Measurements from ENCODE around the gene SMYD3. TPM values are rescaled to one million over a fixed set of nuclear protein-coding genes. Genes with fewer than 3 reads are reported as not detected.

SMYD3 gene
- total and polyA plus RNA-seq, 2 donors (not counting 1 experiment from before 2014, with no cell fraction given), result 69.4 to 83.1 TPM

GRCh38 chr1:245771511-245772281, 735.4 kb downstream of the SMYD3 start:
- no peaks in the 10 kb centered on the region for H3K27me3 ChIP-seq (ENCODE audit: control insufficient read depth, insufficient read depth, low read length)
- H3K79me2 ChIP-seq (ENCODE audit: control insufficient read depth, insufficient read depth, low read length), result no peaks in the 10 kb centered on the region
- H3K9ac ChIP-seq (ENCODE audit: insufficient read depth, low read length), result no peak overlapping the region
- peaks cover 18% of the 10 kb centered on the region for H3K4me1 ChIP-seq (ENCODE audit: control insufficient read depth, extremely low read depth, insufficient read depth, low read length)
- no peaks in the 10 kb centered on the region for H3K36me3 ChIP-seq (ENCODE audit: control insufficient read depth, insufficient read depth, low read length)
- H3K9me3 ChIP-seq (ENCODE audit: control insufficient read depth, insufficient read depth, low read depth, low read length), result no peaks in the 10 kb centered on the region
- H3K27ac ChIP-seq (ENCODE audit: insufficient read depth, low read length), result peak overlapping the region; percentile 67
- no peak overlapping the region for H2AFZ ChIP-seq (ENCODE audit: low read length)
- DNase-seq (ENCODE audit: low read depth in 2 of 2), result peak; percentile 95 to 99
- peak overlapping the region; percentile 63 for H3K4me2 ChIP-seq (ENCODE audit: extremely low read depth, insufficient read depth, low read length)
- H4K20me1 ChIP-seq (ENCODE audit: control insufficient read depth, extremely low read depth, insufficient read depth, low read length), result no peaks in the 10 kb centered on the region
- TF ChIP-seq CTCF (conservative IDR thresholded peaks at IDR 0.05 in 1 of 2, IDR thresholded peaks at IDR 0.05 in 1 of 2; ENCODE audit: low read depth in 1 of 2, low read length in 2 of 2), result no peak
- TF ChIP-seq EZH2 (IDR thresholded peaks at IDR 0.05; ENCODE audit: low read length, missing control alignments), result no peak
- no peak overlapping the region for H3K4me3 ChIP-seq (replicated peaks in 1 of 4; ENCODE audit: control extremely low read depth in 1 of 4, insufficient read depth in 1 of 4, low read depth in 3 of 4, low read length in 4 of 4)

- Histone ChIP-seq H4K20me1 (ENCODE audit: control insufficient read depth, extremely low read depth, insufficient read depth, low read length) (no peaks in the 10 kb centered on the region), H3K9me3 (ENCODE audit: control insufficient read depth, insufficient read depth, low read depth, low read length) (no peaks in the 10 kb centered on the region), H3K36me3 (ENCODE audit: control insufficient read depth, insufficient read depth, low read length) (no peaks in the 10 kb centered on the region), H3K27me3 (ENCODE audit: control insufficient read depth, insufficient read depth, low read length) (no peaks in the 10 kb centered on the region), H3K79me2 (ENCODE audit: control insufficient read depth, insufficient read depth, low read length) (no peaks in the 10 kb centered on the region), H3K4me2 (ENCODE audit: extremely low read depth, insufficient read depth, low read length) (no peak overlapping the region), H3K27ac (ENCODE audit: insufficient read depth, low read length) (no peak overlapping the region), H3K4me1 (ENCODE audit: control insufficient read depth, extremely low read depth, insufficient read depth, low read length) (peaks cover 18% of the 10 kb centered on the region), H3K4me3 (replicated peaks in 1 of 4; ENCODE audit: control extremely low read depth in 1 of 4, insufficient read depth in 1 of 4, low read depth in 3 of 4, low read length in 4 of 4) (no peak overlapping the region), H3K9ac (ENCODE audit: insufficient read depth, low read length) (no peak overlapping the region), H2AFZ (ENCODE audit: low read length) (no peak overlapping the region)
- TF ChIP-seq EZH2 (IDR thresholded peaks at IDR 0.05; ENCODE audit: low read length, missing control alignments), result no peak
- DNase-seq (ENCODE audit: low read depth in 2 of 2), result peak in 1 of 2 donors; percentile 78
These were observed 736.9 kb downstream of the SMYD3 start for GRCh38 chr1:245770156-245770555.

- DNase-seq (ENCODE audit: low read depth in 2 of 2), result no peak
- Histone ChIP-seq H3K9me3 (ENCODE audit: control insufficient read depth, insufficient read depth, low read depth, low read length) (no peaks in the 10 kb centered on the region), H3K4me1 (ENCODE audit: control insufficient read depth, extremely low read depth, insufficient read depth, low read length) (peaks cover 18% of the 10 kb centered on the region), H3K36me3 (ENCODE audit: control insufficient read depth, insufficient read depth, low read length) (no peaks in the 10 kb centered on the region), H3K9ac (ENCODE audit: insufficient read depth, low read length) (no peak overlapping the region), H3K4me3 (replicated peaks in 1 of 4; ENCODE audit: control extremely low read depth in 1 of 4, insufficient read depth in 1 of 4, low read depth in 3 of 4, low read length in 4 of 4) (no peak overlapping the region), H3K27ac (ENCODE audit: insufficient read depth, low read length) (no peak overlapping the region), H3K27me3 (ENCODE audit: control insufficient read depth, insufficient read depth, low read length) (no peaks in the 10 kb centered on the region), H3K79me2 (ENCODE audit: control insufficient read depth, insufficient read depth, low read length) (no peaks in the 10 kb centered on the region), H4K20me1 (ENCODE audit: control insufficient read depth, extremely low read depth, insufficient read depth, low read length) (no peaks in the 10 kb centered on the region), H2AFZ (ENCODE audit: low read length) (no peak overlapping the region), H3K4me2 (ENCODE audit: extremely low read depth, insufficient read depth, low read length) (no peak overlapping the region)
- TF ChIP-seq EZH2 (IDR thresholded peaks at IDR 0.05; ENCODE audit: low read length, missing control alignments) (no peak), CTCF (conservative IDR thresholded peaks at IDR 0.05 in 1 of 2, IDR thresholded peaks at IDR 0.05 in 1 of 2; ENCODE audit: low read depth in 1 of 2, low read length in 2 of 2) (no peak)
These were observed 738.5 kb downstream of the SMYD3 start for GRCh38 chr1:245768596-245768995.
